NCI-H1092 (cell line): ENCODE data around the gene IDE.
A peak's percentile ranks its signal among the peaks of the same experiment; 100 is the strongest.
"Not testable (repeated sequence)": the region's sequence is repeated elsewhere in the genome, so short reads cannot be mapped to it uniquely, and the experiment has no call there.

Experiments used
- DNase-seq: peaks from one replicate; lab custom pipeline; 2025; lab: John Stamatoyannopoulos, UW

The IDE gene

GRCh38 chr10:92573798-92574547, at the start of gene IDE:
IDE (minus strand) TSS chr10:92574093; CDS start chr10:92574019, 74 bp downstream.
- DNase-seq = peak; percentile 71

- no peak for DNase-seq
Observed at GRCh38 chr10:92619368-92619767, 45.5 kb upstream of the IDE start.

GRCh38 chr10:92615515-92615914, 41.6 kb upstream of the IDE start:
- DNase-seq = no peak

- DNase-seq = no peak
Observed at GRCh38 chr10:92604841-92605240, 30.9 kb upstream of the IDE start.

GRCh38 chr10:92598321-92598720, 24.4 kb upstream of the IDE start:
- no peak for DNase-seq

GRCh38 chr10:92595505-92595904, 21.6 kb upstream of the IDE start:
- no peak for DNase-seq

- DNase-seq = no peak
Observed at GRCh38 chr10:92593619-92594588, 20.0 kb upstream of the IDE start.

- peak; percentile 90 for DNase-seq
Observed at GRCh38 chr10:92592761-92593618, 19.1 kb upstream of the IDE start, which contains the start of gene KIF11. KIF11 (plus strand) TSS chr10:92593130; CDS start chr10:92593376, 246 bp downstream.

GRCh38 chr10:92591550-92592022, 17.7 kb upstream of the IDE start:
- DNase-seq = peak; percentile 54

GRCh38 chr10:92590623-92591549, 17.0 kb upstream of the IDE start:
- peak; percentile 29 for DNase-seq

- DNase-seq = not testable (repeated sequence)
Observed at GRCh38 chr10:92582347-92582746, 8.5 kb upstream of the IDE start.

- no peak for DNase-seq
Observed at GRCh38 chr10:92575961-92576360, 2.1 kb upstream of the IDE start.

- no peak for DNase-seq
Observed at GRCh38 chr10:92574548-92575261, 812 bp upstream of the IDE start.

- no peak for DNase-seq
Observed at GRCh38 chr10:92573091-92573797, 649 bp downstream of the IDE start.

GRCh38 chr10:92572362-92573090, 1.4 kb downstream of the IDE start:
- no peak for DNase-seq

- no peak for DNase-seq
Observed at GRCh38 chr10:92571649-92572048, 2.2 kb downstream of the IDE start.

- DNase-seq = not testable (repeated sequence)
Observed at GRCh38 chr10:92569663-92570062, 4.2 kb downstream of the IDE start.

- no peak for DNase-seq
Observed at GRCh38 chr10:92569071-92569470, 4.8 kb downstream of the IDE start.
